BJ (cell line): ENCODE results near the gene TPGS1. TPM values are rescaled to one million over a fixed set of nuclear protein-coding genes. Genes with fewer than 3 reads are reported as not detected.

Source experiments
- CTCF ChIA-PET: fragments of 350-600 bp; formaldehyde crosslinking; extraction: SDS; loops from one replicate; lab custom pipeline; 2021; ENCODE audit warnings: antibody characterized with exemption, inconsistent platforms; lab: Yijun Ruan, JAX
- POLR2A ChIA-PET: fragments of 300-600 bp; sonication (Branson Sonifier 250); formaldehyde crosslinking; extraction: SDS; loops from one replicate; lab custom pipeline; 2021; ENCODE audit warnings: antibody characterized with exemption; lab: Charles Lee
- DNase-seq: peaks from one replicate; pipeline ENCODE4 v3.0.0-alpha.2; 2011; ENCODE audit warnings: low read depth
- H3K27me3 ChIP-seq: 2 replicates; pipeline ENCODE4 v1.6.0; 2011; ENCODE audit warnings: low read length; ENCODE audit not compliant: control insufficient read depth, insufficient read depth
- H3K36me3 ChIP-seq: 2 replicates; pipeline ENCODE4 v1.5.1; 2011; ENCODE audit warnings: low read length; ENCODE audit not compliant: control insufficient read depth, insufficient read depth
- H3K4me3 ChIP-seq: 2 replicates; pipeline ENCODE4 v1.5.1; 2011; ENCODE audit warnings: low read depth, mild to moderate bottlenecking, control low read depth, low read length
- polyA plus RNA-seq: library from polyadenylated mRNA; depleted of rRNA; stranded (reverse); fragments of >200 nt; gene quantifications from 2 replicates; pipeline ENCODE4 v1.2.3, GENCODE V29; 2011
- TF ChIP-seq, protein P1 (sequence below): IDR thresholded peaks from 2 replicates; pipeline ENCODE4 v1.5.1; 2011; ENCODE audit warnings: low read depth, mild to moderate bottlenecking, control low read depth, inconsistent platforms, low read length, moderate library complexity; ENCODE audit not compliant: insufficient read depth

TPGS1 gene
- polyA plus RNA-seq, 1 experiment: 6.8 TPM

DNA sequence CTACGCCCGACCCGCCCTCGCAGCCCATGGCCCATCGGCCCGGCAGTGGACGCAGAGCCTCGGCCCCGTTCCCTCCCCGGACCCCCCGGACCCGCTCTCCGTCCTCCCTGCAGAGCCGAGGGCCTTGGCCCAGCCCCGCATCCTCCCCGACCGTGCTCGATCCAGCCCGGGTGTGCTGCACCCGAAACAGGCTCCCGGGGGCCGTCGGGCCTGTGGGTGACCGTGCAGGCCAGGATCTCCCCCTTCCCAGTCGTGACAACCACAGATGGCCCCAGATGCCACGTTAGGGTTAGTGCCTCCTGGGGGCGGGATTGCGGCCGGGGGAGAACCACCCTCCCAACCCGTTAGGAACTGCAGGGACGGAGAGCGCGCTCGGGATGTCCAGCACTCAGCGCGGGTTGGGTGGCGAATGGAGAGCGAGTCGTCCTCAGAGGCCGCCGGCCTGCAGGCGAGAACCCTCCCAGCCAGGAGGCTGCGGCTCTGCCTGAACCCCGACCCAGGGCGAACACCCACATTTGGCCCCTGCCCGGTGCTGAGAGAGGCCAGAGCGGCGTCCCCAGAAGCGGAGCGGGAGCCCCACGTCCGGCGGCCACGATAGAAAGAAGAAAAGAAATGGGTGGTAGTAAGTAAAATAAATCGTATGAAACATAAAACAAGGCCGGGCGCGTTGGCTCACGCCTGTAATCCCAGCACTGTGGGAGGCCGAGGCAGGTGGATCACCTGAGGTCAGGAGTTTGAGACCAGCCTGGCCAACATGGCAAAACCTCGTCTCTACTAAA, 17.7 kb upstream of the TPGS1 start:
- H3K27me3 ChIP-seq: peaks cover 2% of the 10 kb centered on the region; the same call in 1 of the 2 replicates
- no peaks in the 10 kb centered on the region for H3K36me3 ChIP-seq
- ChIA-PET POLR2A (interaction anchor here (0.6 to 0.7 kb wide), 2 partner anchors 162 to 779 kb away, joined by 3 to 4 read pairs; no protein-coding TSS in a partner anchor), CTCF (interaction anchor here (0.9 to 1.6 kb wide), 2 partner anchors 17 to 21 kb away, joined by 3 to 6 read pairs; no protein-coding TSS in a partner anchor)
- H3K4me3 ChIP-seq: peak overlapping the region; percentile 92
- no peak for DNase-seq
- TF ChIP-seq, protein P1, sequence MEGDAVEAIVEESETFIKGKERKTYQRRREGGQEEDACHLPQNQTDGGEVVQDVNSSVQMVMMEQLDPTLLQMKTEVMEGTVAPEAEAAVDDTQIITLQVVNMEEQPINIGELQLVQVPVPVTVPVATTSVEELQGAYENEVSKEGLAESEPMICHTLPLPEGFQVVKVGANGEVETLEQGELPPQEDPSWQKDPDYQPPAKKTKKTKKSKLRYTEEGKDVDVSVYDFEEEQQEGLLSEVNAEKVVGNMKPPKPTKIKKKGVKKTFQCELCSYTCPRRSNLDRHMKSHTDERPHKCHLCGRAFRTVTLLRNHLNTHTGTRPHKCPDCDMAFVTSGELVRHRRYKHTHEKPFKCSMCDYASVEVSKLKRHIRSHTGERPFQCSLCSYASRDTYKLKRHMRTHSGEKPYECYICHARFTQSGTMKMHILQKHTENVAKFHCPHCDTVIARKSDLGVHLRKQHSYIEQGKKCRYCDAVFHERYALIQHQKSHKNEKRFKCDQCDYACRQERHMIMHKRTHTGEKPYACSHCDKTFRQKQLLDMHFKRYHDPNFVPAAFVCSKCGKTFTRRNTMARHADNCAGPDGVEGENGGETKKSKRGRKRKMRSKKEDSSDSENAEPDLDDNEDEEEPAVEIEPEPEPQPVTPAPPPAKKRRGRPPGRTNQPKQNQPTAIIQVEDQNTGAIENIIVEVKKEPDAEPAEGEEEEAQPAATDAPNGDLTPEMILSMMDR: peak; percentile 29

DNA sequence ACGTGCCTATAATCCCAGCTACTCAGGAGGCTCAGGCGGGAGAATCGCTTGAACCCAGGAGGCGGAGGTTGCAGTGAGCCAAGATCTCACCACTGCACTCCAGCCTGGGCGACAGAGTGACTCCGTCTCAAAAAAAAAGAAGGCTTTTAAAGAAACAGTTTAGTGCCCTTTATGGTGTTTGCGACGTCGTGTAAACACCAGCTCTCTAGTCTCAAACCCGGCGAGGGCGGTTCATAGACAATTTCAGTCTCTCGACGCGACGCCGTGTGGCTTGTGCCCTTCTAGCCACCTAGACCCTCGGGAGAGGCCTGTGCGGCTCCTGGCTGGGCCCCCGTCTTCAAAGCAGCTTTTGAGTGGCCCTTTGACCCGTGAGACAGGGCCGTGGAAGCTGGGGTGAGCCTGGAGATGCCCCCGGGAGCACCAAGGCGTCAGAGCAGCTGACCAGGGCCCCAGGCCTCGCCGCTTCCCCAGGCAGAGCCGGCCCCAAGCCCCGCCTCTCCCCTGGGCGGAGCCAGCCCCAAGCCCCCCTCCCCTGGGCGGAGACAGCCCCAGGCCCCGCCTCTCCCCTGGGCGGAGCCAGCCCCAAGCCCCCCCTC, 16.1 kb upstream of the TPGS1 start:
- ChIA-PET CTCF (no interaction called here), POLR2A (no interaction called here)
- Histone ChIP-seq H3K36me3 (no peaks in the 10 kb centered on the region), H3K4me3 (no peak overlapping the region), H3K27me3 (no peaks in the 10 kb centered on the region)
- TF ChIP-seq, protein P1: no peak
- DNase-seq: no peak

DNA sequence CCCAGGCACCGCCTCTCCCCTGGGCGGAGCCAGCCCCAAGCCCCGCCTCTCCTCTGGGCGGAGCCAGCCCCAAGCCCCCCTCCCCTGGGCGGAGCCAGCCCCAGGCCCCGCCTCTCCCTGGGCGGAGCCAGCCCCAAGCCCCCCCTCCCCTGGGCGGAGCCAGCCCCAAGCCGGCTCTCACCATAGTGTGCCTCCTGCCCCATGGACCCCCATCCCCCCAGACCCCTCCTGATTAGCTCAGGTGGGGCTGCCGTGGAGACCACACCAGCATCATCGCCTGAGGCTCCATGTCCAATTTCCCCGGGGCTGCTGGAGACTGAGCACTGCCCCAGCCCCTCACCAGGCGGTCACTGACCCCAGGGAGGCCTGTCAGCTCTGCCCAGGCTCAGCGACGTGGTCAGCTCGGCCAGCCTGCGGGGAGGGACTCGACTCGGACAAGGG, 15.2 kb upstream of the TPGS1 start:
- ChIA-PET POLR2A (no interaction called here), CTCF (no interaction called here)
- no peak overlapping the region for H3K4me3 ChIP-seq
- TF ChIP-seq, protein P1: no peak
- no peaks in the 10 kb centered on the region for H3K27me3 ChIP-seq
- H3K36me3 ChIP-seq: no peaks in the 10 kb centered on the region
- no peak for DNase-seq

DNA sequence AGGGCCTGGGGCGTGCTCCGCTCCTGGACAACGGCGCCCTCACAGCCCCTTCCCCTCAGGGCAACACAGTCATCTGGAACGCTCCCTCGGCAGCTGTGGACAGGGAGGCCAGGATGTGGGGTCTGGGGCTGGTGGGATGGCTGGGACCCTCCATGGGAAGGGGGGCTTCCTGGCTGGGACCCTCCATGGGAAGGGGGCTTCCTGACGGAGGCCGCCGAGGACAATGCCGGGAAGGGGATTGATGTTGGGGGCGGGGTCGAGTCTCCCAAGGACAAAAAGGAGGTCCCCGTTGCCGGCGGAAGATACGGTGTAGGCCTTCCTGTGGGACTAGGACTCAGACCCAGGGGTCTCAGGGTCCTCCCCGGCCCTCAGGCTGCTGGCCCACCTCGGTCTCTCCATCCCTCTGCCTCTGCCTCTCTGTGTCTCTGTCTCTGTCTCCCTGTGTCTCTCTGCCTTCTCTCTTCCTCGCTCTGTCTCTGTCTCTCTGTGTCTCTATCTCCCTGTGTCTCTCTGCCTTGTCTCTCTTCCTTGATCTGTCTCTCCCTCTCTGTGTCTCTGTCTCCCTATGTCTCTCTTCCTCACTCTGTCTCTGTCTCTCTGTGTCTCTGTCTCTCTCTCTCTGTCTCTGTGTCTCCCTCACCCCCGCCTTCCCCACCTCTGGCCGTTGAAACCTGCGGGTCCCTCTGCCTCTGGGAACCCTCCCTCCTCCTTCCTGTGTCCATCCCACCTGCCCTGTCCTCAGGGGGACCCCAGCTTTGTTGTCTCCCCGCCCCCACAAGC, 13.7 kb upstream of the TPGS1 start:
- Histone ChIP-seq H3K36me3 (no peaks in the 10 kb centered on the region), H3K4me3 (no peak overlapping the region), H3K27me3 (peaks cover 11% of the 10 kb centered on the region)
- CTCF ChIA-PET: interaction anchor here (0.8 kb wide), 1 partner anchor 13 kb away, joined by 5 read pairs; no protein-coding TSS in a partner anchor
- TF ChIP-seq, protein P1: no peak
- DNase-seq: no peak
- POLR2A ChIA-PET: no interaction called here
